SU-DHL-6 (cell line): ENCODE results near the gene ATCAY.

ENCODE experiments used
- H2AFZ ChIP-seq: fragments of 200-600 bp; sonication (generic); 2 replicates; pipeline ENCODE4 v1.6.1; 2014; ENCODE audit warnings: low read depth, mild to moderate bottlenecking, moderate library complexity, mixed read lengths, antibody characterized with exemption, low read length; ENCODE audit not compliant: severe bottlenecking
- H3F3A ChIP-seq: fragments of 200-600 bp; shearing (Covaris generic); 2 replicates; pipeline ENCODE4 v1.6.0; 2016; ENCODE audit warnings: antibody characterized with exemption, mild to moderate bottlenecking; ENCODE audit not compliant: insufficient read depth
- H3K27ac ChIP-seq: fragments of 200-600 bp; sonication (generic); 2 replicates; pipeline ENCODE4 v1.5.1; 2016; ENCODE audit warnings: low read depth, mild to moderate bottlenecking, low read length, moderate library complexity, mixed read lengths
- H3K27me3 ChIP-seq: fragments of 200-600 bp; sonication (generic), shearing (Covaris generic); 2 replicates; pipeline ENCODE4 v1.6.0; 2014; ENCODE audit warnings: mild to moderate bottlenecking, low read length
- H3K36me3 ChIP-seq: fragments of 200-600 bp; sonication (generic); 2 replicates; pipeline ENCODE4 v1.6.1; 2014; ENCODE audit warnings: mild to moderate bottlenecking, low read length, mixed read lengths
- H3K4me2 ChIP-seq: fragments of 300-600, 200-600 bp; shearing (Covaris generic), sonication (generic); 2 replicates; pipeline ENCODE4 v1.6.0; 2014; ENCODE audit warnings: low read length, low read depth, mild to moderate bottlenecking; ENCODE audit not compliant: poor library complexity, severe bottlenecking
- H3K4me3 ChIP-seq: fragments of 200-600 bp; sonication (generic); 2 replicates; pipeline ENCODE4 v1.5.1; 2014; ENCODE audit warnings: antibody characterized with exemption, low read length, mild to moderate bottlenecking, mixed read lengths; ENCODE audit not compliant: insufficient read depth, poor library complexity, severe bottlenecking
- H3K79me2 ChIP-seq: fragments of 200-600 bp; sonication (generic); 2 replicates; pipeline ENCODE4 v1.6.1; 2014; ENCODE audit warnings: mild to moderate bottlenecking, low read length, moderate library complexity; ENCODE audit not compliant: insufficient read depth
- H3K9ac ChIP-seq: fragments of 200-600 bp; sonication (generic); 2 replicates; pipeline ENCODE4 v1.7.0; 2014; ENCODE audit warnings: mild to moderate bottlenecking, low read length
- H3K9me2 ChIP-seq: fragments of 200-600 bp; sonication (generic); replicated peaks from 2 replicates; pipeline ENCODE4 v1.6.1; 2014; ENCODE audit warnings: low read length; ENCODE audit not compliant: insufficient read depth
- H3K9me3 ChIP-seq: fragments of 200-600 bp; sonication (generic); 2 replicates; pipeline ENCODE4 v1.6.1; 2014; ENCODE audit warnings: low read length, mixed read lengths; ENCODE audit not compliant: insufficient read depth
- H4K20me1 ChIP-seq: fragments of 200-600 bp; sonication (generic); 2 replicates; pipeline ENCODE4 v1.6.1; 2014; ENCODE audit warnings: low read depth, mild to moderate bottlenecking, antibody characterized with exemption, low read length, moderate library complexity, mixed read lengths
- CTCF ChIP-seq: fragments of 200-600 bp; sonication (generic); IDR thresholded peaks from one replicate; pipeline ENCODE4 v1.5.1; 2017; ENCODE audit warnings: antibody characterized with exemption, mild to moderate bottlenecking, low read length, moderate library complexity; ENCODE audit not compliant: insufficient read depth, poor library complexity, severe bottlenecking
- EZH2phosphoT487 ChIP-seq: fragments of 200-600 bp; sonication (generic), shearing (Covaris generic); conservative IDR thresholded peaks from 2 replicates; pipeline ENCODE4 v1.6.1; 2018; ENCODE audit warnings: mild to moderate bottlenecking, antibody characterized with exemption, low read length, moderate library complexity, mixed read lengths

ATCAY gene

GRCh38 chr19:3961007-3961406 is 80.5 kb downstream of the ATCAY start:
- H3K9me3 ChIP-seq, result no peaks in the 10 kb centered on the region
- no peaks in the 10 kb centered on the region for H3F3A ChIP-seq
- no peaks in the 10 kb centered on the region for H3K27me3 ChIP-seq
- TF ChIP-seq EZH2phosphoT487 (no peak), CTCF (no peak)
- no peaks in the 10 kb centered on the region for H3K9me2 ChIP-seq
- H3K4me3 ChIP-seq, result no peak overlapping the region
- no peak overlapping the region for H3K9ac ChIP-seq
- no peaks in the 10 kb centered on the region for H3K36me3 ChIP-seq
- no peak overlapping the region for H3K27ac ChIP-seq
- H3K4me2 ChIP-seq, result no peak overlapping the region
- no peaks in the 10 kb centered on the region for H3K79me2 ChIP-seq
- no peak overlapping the region for H2AFZ ChIP-seq
- H4K20me1 ChIP-seq, result no peaks in the 10 kb centered on the region

GRCh38 chr19:3963458-3964255 is 83.2 kb downstream of the ATCAY start:
- Histone ChIP-seq H4K20me1 (no peaks in the 10 kb centered on the region), H3K9ac (no peak overlapping the region), H3K4me3 (no peak overlapping the region), H3K9me2 (no peaks in the 10 kb centered on the region), H2AFZ (no peak overlapping the region), H3K36me3 (0 out of 2 replicates have a peak, but pooled peaks cover 2% of the 10 kb centered on the region), H3K27me3 (no peaks in the 10 kb centered on the region), H3F3A (no peaks in the 10 kb centered on the region), H3K79me2 (peaks cover 8% of the 10 kb centered on the region; the same call in 1 of the 2 replicates), H3K4me2 (no peak overlapping the region), H3K27ac (no peak overlapping the region), H3K9me3 (no peaks in the 10 kb centered on the region)
- TF ChIP-seq CTCF, result no peak
- TF ChIP-seq EZH2phosphoT487, result no peak

GRCh38 chr19:3964256-3965194 is 84.0 kb downstream of the ATCAY start:
- Histone ChIP-seq H3K9ac (no peak overlapping the region), H3F3A (no peaks in the 10 kb centered on the region), H3K36me3 (0 out of 2 replicates have a peak, but pooled peaks cover 2% of the 10 kb centered on the region), H3K27me3 (no peaks in the 10 kb centered on the region), H3K9me2 (no peaks in the 10 kb centered on the region), H3K79me2 (peaks cover 16% of the 10 kb centered on the region), H4K20me1 (no peaks in the 10 kb centered on the region; the same call in 1 of the 2 replicates), H2AFZ (no peak overlapping the region), H3K27ac (no peak overlapping the region), H3K4me2 (no peak overlapping the region), H3K4me3 (no peak overlapping the region), H3K9me3 (no peaks in the 10 kb centered on the region)
- no peak for TF ChIP-seq EZH2phosphoT487
